HUES64 (cell line): Measurements from ENCODE around the gene PLEK2. TPM values are rescaled to one million over a fixed set of nuclear protein-coding genes. Genes with fewer than 3 reads are reported as not detected.
"Not testable (repeated sequence)": the region's sequence is repeated elsewhere in the genome, so short reads cannot be mapped to it uniquely, and the experiment has no call there.

Source experiments
- H3K27ac ChIP-seq: 2 replicates; pipeline ENCODE4 v1.7.0; 2013; ENCODE audit warnings: low read depth, low read length, inconsistent platforms
- H3K27me3 ChIP-seq: 2 replicates; pipeline ENCODE4 v1.6.1; 2013; ENCODE audit warnings: mild to moderate bottlenecking, low read length; ENCODE audit not compliant: insufficient read depth
- H3K36me3 ChIP-seq: 2 replicates; pipeline ENCODE4 v1.6.1; 2013; ENCODE audit warnings: mild to moderate bottlenecking, low read length; ENCODE audit not compliant: insufficient read depth
- H3K4me1 ChIP-seq: 2 replicates; pipeline ENCODE4 v1.6.1; 2013; ENCODE audit warnings: mild to moderate bottlenecking, low read length, moderate library complexity; ENCODE audit not compliant: insufficient read depth
- H3K4me3 ChIP-seq: 2 replicates; pipeline ENCODE4 v1.5.1; 2013; ENCODE audit warnings: mild to moderate bottlenecking, low read length, moderate library complexity
- H3K9ac ChIP-seq: 2 replicates; pipeline ENCODE4 v1.6.1; 2013; ENCODE audit warnings: mild to moderate bottlenecking, low read depth, low read length
- H3K9me3 ChIP-seq: 2 replicates; pipeline ENCODE4 v1.6.1; 2013; ENCODE audit warnings: low read depth, low read length; ENCODE audit not compliant: insufficient read depth
- WGBS: fragments of 150-250, 120-280 bp; methylation state at CpG from one replicate; pipeline ENCODE4 v1.1.7; 2013; ENCODE audit warnings: missing lambda C conversion rate; 5-methylcytosine and 5-hydroxymethylcytosine counted together
- polyA plus RNA-seq, 2 experiments: library from polyadenylated mRNA; stranded (reverse); fragments of 50-300 nt; gene quantifications; one replicate each; pipeline ENCODE4 v1.2.3, GENCODE V29; 2013

Gene PLEK2, protein sequence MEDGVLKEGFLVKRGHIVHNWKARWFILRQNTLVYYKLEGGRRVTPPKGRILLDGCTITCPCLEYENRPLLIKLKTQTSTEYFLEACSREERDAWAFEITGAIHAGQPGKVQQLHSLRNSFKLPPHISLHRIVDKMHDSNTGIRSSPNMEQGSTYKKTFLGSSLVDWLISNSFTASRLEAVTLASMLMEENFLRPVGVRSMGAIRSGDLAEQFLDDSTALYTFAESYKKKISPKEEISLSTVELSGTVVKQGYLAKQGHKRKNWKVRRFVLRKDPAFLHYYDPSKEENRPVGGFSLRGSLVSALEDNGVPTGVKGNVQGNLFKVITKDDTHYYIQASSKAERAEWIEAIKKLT
- not detected for polyA plus RNA-seq (2013, experiment 1 of 2)
- not detected for polyA plus RNA-seq (2013, experiment 2 of 2)

DNA sequence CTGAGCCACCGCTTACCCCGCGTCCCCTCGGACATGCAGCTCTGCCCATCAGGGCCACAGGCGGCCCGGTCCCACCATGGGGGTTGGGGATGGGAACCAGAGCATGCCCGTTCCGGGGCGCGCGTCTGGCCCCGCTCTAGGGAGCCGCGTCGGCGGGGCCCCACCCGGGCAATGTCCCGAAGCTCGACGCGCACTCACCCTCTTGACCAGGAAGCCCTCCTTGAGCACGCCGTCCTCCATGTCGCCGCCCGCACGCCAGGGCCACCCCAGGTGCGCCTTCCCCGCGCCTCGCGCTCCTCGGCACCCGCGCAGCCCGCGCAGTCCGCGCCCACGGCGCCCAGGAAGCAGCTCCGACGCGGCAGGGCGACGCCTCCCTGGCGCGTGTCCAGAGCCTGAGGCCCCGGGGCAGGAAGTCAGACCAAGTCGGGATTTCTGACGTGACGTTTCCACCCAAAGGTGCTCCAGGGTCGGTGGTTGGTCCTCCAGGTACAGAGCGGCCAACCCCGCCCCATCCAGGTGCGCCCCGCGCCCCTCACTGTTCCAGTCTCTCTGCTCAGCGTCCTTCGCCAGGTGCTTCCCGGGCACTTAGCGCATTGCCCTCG lies at the start of gene PLEK2:
TSS of gene PLEK2 (minus strand) at position 346 of the 602 bp plus-strand sequence. CDS start at position 240, 106 bp downstream.
- 96% methylated on average over 63 of the region's 63 CpGs for WGBS
- Histone ChIP-seq H3K9me3 (no peaks in the 10 kb centered on the region), H3K36me3 (no peaks in the 10 kb centered on the region), H3K4me3 (peak within 1 kb of the TSS; percentile 42), H3K9ac (no peak within 1 kb of the TSS), H3K27me3 (peaks cover 19% of the 10 kb centered on the region), H3K4me1 (no peaks in the 10 kb centered on the region; the same call in 1 of the 2 replicates), H3K27ac (no peak within 1 kb of the TSS)

DNA sequence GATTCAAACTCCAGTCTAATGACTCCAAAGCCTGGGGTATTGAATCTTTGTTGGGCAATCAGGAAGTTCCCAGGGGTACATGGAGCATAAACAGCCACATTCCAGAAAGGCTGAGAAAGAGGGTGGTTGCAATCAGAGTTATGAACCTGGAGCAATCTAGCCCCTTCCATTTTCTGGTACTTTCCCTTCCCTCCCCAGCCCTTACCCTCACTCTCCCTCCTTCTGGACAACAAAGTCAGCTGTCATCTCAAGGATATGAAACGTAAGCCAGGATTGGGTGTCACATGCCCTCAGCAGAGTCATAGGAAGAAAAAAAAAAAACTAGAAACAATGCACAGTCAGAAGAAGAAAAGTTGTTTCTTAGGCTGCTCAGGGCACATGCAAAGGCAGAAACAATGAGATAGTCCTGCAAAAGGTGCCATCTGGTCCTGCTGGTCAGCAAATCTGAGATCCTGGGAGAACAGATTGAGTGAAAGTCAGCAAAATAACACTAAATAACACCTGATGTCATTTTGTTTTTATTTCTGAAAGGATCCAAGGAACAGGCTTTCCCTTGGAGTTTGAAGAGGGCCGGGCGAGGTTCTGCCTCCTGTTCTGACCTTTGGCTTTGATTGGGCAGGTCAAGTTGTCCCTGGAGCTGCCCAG lies 49.5 kb upstream of the PLEK2 start:
- no peak overlapping the region for H3K4me3 ChIP-seq
- 92% methylated on average over 3 of the region's 3 CpGs for WGBS
- H3K27ac ChIP-seq = no peak overlapping the region
- H3K9me3 ChIP-seq = no peaks in the 10 kb centered on the region
- no peaks in the 10 kb centered on the region for H3K36me3 ChIP-seq
- no peak overlapping the region for H3K9ac ChIP-seq
- no peaks in the 10 kb centered on the region for H3K27me3 ChIP-seq
- peaks cover 7% of the 10 kb centered on the region; the same call in 1 of the 2 replicates for H3K4me1 ChIP-seq

DNA sequence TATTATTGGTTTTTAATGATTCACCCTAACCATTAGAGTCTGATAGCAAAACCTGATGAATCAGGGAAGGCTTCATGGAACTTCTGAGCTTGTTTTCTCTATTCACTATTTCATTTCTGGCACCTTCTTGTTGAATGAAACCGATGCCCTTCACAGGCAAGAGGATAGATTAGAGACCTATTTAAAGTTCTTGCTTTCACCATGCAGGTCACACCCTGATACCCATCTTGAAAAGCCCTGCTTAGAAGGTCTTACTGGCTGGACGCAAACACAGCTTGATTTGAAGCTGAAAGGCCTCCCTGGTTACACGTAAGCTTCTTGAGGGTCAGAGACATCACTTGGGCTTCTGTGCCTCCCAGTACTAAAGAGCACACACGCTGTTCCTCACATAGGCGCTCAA lies 47.4 kb upstream of the PLEK2 start:
- Histone ChIP-seq H3K36me3 (no peaks in the 10 kb centered on the region), H3K4me3 (no peak overlapping the region), H3K27me3 (no peaks in the 10 kb centered on the region), H3K9ac (no peak overlapping the region), H3K9me3 (no peaks in the 10 kb centered on the region), H3K4me1 (peaks cover 7% of the 10 kb centered on the region; the same call in 1 of the 2 replicates), H3K27ac (no peak overlapping the region)
- 89% methylated on average over 5 of the region's 5 CpGs for WGBS

DNA sequence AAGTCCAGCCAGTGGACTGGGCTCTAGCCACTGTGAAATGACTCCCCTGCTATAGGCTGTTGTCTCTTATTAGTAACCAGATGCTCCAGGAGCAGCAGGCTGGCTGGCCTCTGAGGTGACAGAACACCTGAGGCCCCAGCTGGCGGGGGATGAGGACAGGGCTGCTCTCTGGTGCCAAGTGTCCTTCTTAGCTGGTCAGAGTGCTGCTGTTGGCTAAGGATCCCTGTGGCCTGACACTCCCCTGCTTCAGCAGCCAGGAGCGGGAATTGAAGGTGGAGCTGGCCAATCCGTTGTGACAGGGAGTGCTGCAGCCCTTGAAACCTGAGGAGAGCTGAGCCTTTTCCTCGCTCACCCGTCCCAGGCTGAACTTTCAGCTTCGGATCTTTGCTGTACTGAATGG lies 45.8 kb upstream of the PLEK2 start:
- WGBS = 30% methylated on average over 6 of the region's 6 CpGs
- no peaks in the 10 kb centered on the region for H3K36me3 ChIP-seq
- peaks cover 7% of the 10 kb centered on the region; the same call in 1 of the 2 replicates for H3K4me1 ChIP-seq
- no peaks in the 10 kb centered on the region for H3K27me3 ChIP-seq
- H3K9ac ChIP-seq = no peak overlapping the region
- no peak overlapping the region for H3K4me3 ChIP-seq
- no peaks in the 10 kb centered on the region for H3K9me3 ChIP-seq
- H3K27ac ChIP-seq = no peak overlapping the region

DNA sequence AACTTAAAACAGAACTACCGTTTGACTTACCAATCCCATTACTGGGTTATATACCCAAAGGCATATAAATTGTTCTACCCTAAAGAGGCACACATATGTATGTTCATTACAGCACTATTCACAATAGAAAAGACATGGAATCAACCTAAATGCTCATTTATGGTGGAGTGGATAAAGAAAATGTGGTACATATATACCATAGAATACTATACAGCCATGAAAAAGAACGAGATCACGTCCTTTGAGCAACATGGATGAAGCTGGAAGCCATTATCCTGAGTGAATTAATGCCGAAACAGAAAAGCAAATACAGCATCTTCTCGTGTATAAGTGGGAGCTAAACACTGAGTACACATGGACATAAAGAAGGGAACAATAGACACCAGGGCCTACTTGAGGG lies 44.8 kb upstream of the PLEK2 start:
- Histone ChIP-seq H3K27ac (no peak overlapping the region), H3K27me3 (no peaks in the 10 kb centered on the region), H3K4me1 (peaks cover 7% of the 10 kb centered on the region; the same call in 1 of the 2 replicates), H3K36me3 (no peaks in the 10 kb centered on the region), H3K4me3 (no peak overlapping the region), H3K9ac (no peak overlapping the region), H3K9me3 (no peaks in the 10 kb centered on the region)
- 97% methylated on average over 5 of the region's 5 CpGs for WGBS

DNA sequence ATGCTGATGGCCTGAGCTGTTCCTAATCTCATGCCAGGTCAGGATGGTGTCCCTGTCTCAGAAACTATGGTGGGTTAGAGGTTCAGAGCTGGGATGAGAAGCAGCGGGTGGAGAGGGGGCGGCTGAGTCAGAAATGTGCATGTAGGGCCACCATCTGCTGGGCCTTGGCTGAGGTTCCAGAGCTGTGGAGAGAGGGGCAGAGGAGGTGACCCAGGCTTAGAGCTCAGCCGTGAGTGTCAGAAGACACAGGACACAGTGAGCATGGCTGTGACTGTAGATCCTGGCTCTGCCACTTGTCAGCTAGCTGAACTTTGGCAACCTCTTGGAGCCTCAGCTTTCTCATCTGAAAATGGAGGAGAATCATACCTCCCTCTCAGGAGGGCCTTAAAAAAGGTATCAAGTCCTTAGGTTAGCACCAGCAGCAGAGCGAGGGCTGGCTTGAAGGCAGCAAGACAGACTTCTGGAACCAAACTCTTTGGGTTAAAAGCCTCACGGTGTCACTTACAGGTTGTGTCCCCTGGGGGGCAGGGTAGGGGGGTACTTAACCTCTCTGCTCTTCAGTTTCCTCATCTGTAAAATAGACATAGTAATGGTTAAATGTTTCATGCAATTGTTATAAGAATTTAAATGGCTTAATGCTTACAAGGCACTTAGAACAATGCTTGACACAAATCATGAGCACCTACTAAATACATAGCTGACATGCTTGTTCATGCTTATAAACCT lies 41.8 kb upstream of the PLEK2 start:
- WGBS = 88% methylated on average over 5 of the region's 5 CpGs
- Histone ChIP-seq H3K9ac (no peak overlapping the region), H3K9me3 (0 out of 2 replicates have a peak, but pooled peaks cover 7% of the 10 kb centered on the region), H3K4me3 (no peak overlapping the region), H3K27ac (no peak overlapping the region), H3K36me3 (no peaks in the 10 kb centered on the region), H3K27me3 (no peaks in the 10 kb centered on the region), H3K4me1 (no peaks in the 10 kb centered on the region)

DNA sequence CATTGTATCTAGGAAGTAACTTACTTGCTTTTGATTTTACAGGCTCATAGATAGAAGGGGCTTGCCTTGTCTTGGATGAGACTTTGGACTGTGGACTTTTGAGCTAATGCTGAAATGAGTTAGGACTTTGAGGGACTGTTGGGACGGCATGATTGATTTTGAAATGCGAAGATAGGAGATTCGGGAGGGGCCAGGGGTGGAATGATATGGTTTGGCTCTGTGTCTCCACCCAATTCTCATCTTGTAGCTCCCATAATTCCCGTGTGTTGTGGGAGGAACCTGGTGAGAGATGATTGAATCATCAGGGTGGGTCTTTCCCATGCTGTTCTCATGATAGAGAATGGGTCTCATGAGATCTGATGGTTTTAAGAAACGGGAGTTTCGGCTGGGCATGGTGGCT lies 39.7 kb upstream of the PLEK2 start:
- H3K27ac ChIP-seq, H3K4me1 ChIP-seq, H3K4me3 ChIP-seq, H3K27me3 ChIP-seq, H3K36me3 ChIP-seq, H3K9ac ChIP-seq, H3K9me3 ChIP-seq: not testable (repeated sequence)
- 94% methylated on average over 6 of the region's 6 CpGs for WGBS

DNA sequence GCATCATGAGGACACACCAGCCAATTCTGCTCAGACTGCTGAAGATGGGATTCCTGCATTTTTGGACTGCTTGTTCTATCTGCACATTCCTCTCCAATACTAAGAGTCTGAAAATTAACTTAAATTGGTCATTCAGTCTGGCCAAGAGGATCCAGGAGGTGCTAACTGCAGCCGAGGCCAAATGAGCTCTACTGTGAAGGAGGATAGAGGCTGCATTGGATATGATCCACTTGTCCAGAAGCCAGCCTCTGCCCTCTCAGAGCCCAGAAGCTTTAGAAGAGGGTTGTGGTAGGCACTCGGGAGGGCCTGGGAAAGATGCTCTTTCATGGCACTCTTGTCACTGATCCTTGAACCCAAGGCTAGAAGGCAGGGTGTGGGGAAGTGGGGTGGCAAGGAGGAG lies 37.1 kb upstream of the PLEK2 start:
- 0 out of 2 replicates have a peak, but pooled peaks cover 7% of the 10 kb centered on the region for H3K9me3 ChIP-seq
- no peaks in the 10 kb centered on the region for H3K36me3 ChIP-seq
- H3K4me3 ChIP-seq = no peak overlapping the region
- 96% methylated on average over 2 of the region's 2 CpGs for WGBS
- H3K9ac ChIP-seq = no peak overlapping the region
- no peaks in the 10 kb centered on the region for H3K27me3 ChIP-seq
- H3K4me1 ChIP-seq = peaks cover 15% of the 10 kb centered on the region
- H3K27ac ChIP-seq = no peak overlapping the region

DNA sequence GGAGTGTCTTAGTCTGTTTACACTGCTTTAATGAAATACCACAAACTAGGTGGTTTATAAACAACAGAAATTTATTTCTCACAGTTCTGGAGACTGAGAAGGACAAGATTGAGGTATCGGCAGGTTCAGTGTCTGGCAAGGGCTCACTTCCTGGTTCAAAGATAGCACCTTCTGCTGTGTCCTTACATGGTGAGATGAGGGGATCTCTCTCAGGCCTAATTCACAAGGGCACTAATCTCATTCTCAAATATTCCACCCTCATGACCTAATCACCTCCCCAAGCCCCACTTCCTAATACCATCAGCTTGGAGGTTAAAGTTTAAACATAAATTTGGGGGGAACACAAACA lies 35.0 kb upstream of the PLEK2 start:
- Histone ChIP-seq H3K4me1 (peaks cover 23% of the 10 kb centered on the region), H3K27ac (no peak overlapping the region), H3K36me3 (no peaks in the 10 kb centered on the region), H3K9me3 (0 out of 2 replicates have a peak, but pooled peaks cover 7% of the 10 kb centered on the region), H3K27me3 (no peaks in the 10 kb centered on the region), H3K9ac (no peak overlapping the region), H3K4me3 (no peak overlapping the region)
- 91% methylated on average over 1 of the region's 1 CpG for WGBS

DNA sequence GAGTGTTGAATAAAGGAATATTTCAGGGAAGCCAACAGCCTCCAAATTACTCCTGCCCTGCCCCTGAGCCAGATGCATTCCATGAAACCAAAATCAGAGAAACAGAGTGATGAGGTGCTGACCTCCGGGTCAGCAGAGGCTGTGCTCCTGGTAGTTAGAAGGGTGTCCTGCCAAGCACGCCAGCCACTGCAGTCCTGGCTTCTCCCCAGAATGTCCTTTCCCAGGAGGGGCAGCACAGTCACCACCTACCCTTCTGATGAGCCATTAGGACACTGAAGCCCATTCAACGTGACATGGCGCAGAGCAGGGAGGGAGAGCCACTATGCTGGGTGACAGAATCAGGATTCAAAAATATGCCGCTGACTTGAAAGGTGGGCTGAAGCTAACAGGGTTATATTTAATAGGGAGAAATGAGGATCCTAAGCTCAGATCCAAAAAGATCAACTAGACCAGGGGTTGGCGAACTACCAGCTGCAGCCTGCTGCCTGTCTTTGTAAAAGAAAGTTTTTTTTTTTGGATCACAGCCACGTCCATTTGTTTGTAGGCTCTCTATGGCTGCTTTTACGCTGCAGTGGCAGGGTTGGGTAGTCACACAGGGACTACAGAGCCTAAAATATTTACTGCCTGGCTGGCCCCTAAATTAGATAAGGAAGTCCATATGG lies 34.5 kb upstream of the PLEK2 start:
- H3K27me3 ChIP-seq = no peaks in the 10 kb centered on the region
- no peak overlapping the region for H3K9ac ChIP-seq
- 83% methylated on average over 8 of the region's 8 CpGs for WGBS
- H3K4me1 ChIP-seq = peaks cover 23% of the 10 kb centered on the region
- H3K36me3 ChIP-seq = no peaks in the 10 kb centered on the region
- H3K9me3 ChIP-seq = 0 out of 2 replicates have a peak, but pooled peaks cover 7% of the 10 kb centered on the region
- no peak overlapping the region for H3K4me3 ChIP-seq
- H3K27ac ChIP-seq = no peak overlapping the region
